ENCODE results near the gene PCCA. TPM values are rescaled to one million over a fixed set of nuclear protein-coding genes. Genes with fewer than 3 reads are reported as not detected.
A peak's percentile ranks its signal among the peaks of the same experiment; 100 is the strongest.

PCCA gene
- total RNA-seq, 1 donor from 2014 or later, result 15.3 TPM

- Mint-ChIP-seq H3K36me3 (ENCODE audit: low read depth) (peaks cover 7% of the 10 kb centered on the region), H3K4me1 (peaks cover 6% of the 10 kb centered on the region), H3K27ac (no peak overlapping the region), H3K9me3 (no peaks in the 10 kb centered on the region), H3K27me3 (no peaks in the 10 kb centered on the region), H3K4me3 (no peak overlapping the region)
- intact Hi-C loops (cut with micrococcal nuclease), result no loop called here
- DNase-seq (no peak), ATAC-seq (ENCODE audit: low read depth) (no peak)
- no peak for TF ChIP-seq CTCF (IDR thresholded peaks at IDR 0.05)
- ChIA-PET POLR2A (no interaction called here), CTCF (no interaction called here)
Measured at GRCh38 chr13:100537951-100538462, 449.1 kb downstream of the PCCA start.

GRCh38 chr13:100540621-100541020 is 451.7 kb downstream of the PCCA start:
- Mint-ChIP-seq H3K9me3 (no peaks in the 10 kb centered on the region), H3K4me1 (peaks cover 6% of the 10 kb centered on the region), H3K4me3 (no peak overlapping the region), H3K27me3 (no peaks in the 10 kb centered on the region), H3K27ac (no peak overlapping the region), H3K36me3 (ENCODE audit: low read depth) (peaks cover 7% of the 10 kb centered on the region)
- intact Hi-C loops (cut with micrococcal nuclease), result no loop called here
- CTCF ChIA-PET, result no interaction called here
- DNase-seq, result no peak
- no peak for TF ChIP-seq CTCF (IDR thresholded peaks at IDR 0.05)
- POLR2A ChIA-PET, result no interaction called here
- ATAC-seq (ENCODE audit: low read depth), result no peak

GRCh38 chr13:100541897-100542825 is 453.3 kb downstream of the PCCA start:
- no peak for DNase-seq
- Mint-ChIP-seq H3K4me3 (no peak overlapping the region), H3K27me3 (no peaks in the 10 kb centered on the region), H3K27ac (no peak overlapping the region), H3K9me3 (no peaks in the 10 kb centered on the region), H3K4me1 (peaks cover 6% of the 10 kb centered on the region), H3K36me3 (ENCODE audit: low read depth) (peaks cover 7% of the 10 kb centered on the region)
- no peak for ATAC-seq (ENCODE audit: low read depth)
- ChIA-PET POLR2A (no interaction called here), CTCF (interaction anchor here (1.3 kb wide), 1 partner anchor 28 kb away, joined by 6 read pairs; no protein-coding TSS in a partner anchor)
- TF ChIP-seq CTCF (IDR thresholded peaks at IDR 0.05), result no peak
- intact Hi-C loops (cut with micrococcal nuclease), result loop anchor here (1.0 kb wide), 1 partner anchor 886 kb away; no protein-coding TSS in a partner anchor

- POLR2A ChIA-PET, result no interaction called here
- CTCF ChIA-PET, result interaction anchor here (1.3 kb wide), 1 partner anchor 28 kb away, joined by 6 read pairs; no protein-coding TSS in a partner anchor
- Mint-ChIP-seq H3K4me3 (no peak overlapping the region), H3K9me3 (no peaks in the 10 kb centered on the region), H3K27me3 (no peaks in the 10 kb centered on the region), H3K4me1 (peaks cover 6% of the 10 kb centered on the region), H3K27ac (no peak overlapping the region), H3K36me3 (ENCODE audit: low read depth) (peaks cover 2% of the 10 kb centered on the region)
- intact Hi-C loops (cut with micrococcal nuclease), result loop anchor here (1.0 kb wide), 1 partner anchor 886 kb away; no protein-coding TSS in a partner anchor
- TF ChIP-seq CTCF (IDR thresholded peaks at IDR 0.05), result peak; percentile 28
- ATAC-seq (ENCODE audit: low read depth) (peak; percentile 74), DNase-seq (no peak)
Measured at GRCh38 chr13:100542826-100543156, 453.9 kb downstream of the PCCA start.

GRCh38 chr13:100543872-100544602 is 455.1 kb downstream of the PCCA start:
- H3K4me1 Mint-ChIP-seq, result peaks cover 6% of the 10 kb centered on the region
- H3K27me3 Mint-ChIP-seq, result no peaks in the 10 kb centered on the region
- ChIA-PET POLR2A (no interaction called here), CTCF (no interaction called here)
- no peak overlapping the region for H3K27ac Mint-ChIP-seq
- no peak for DNase-seq
- H3K36me3 Mint-ChIP-seq (ENCODE audit: low read depth), result peaks cover 1% of the 10 kb centered on the region
- intact Hi-C loops (cut with micrococcal nuclease), result no loop called here
- no peak overlapping the region for H3K4me3 Mint-ChIP-seq
- ATAC-seq (ENCODE audit: low read depth), result no peak
- no peaks in the 10 kb centered on the region for H3K9me3 Mint-ChIP-seq
- TF ChIP-seq CTCF (IDR thresholded peaks at IDR 0.05), result no peak
